Measurements from ENCODE around the gene IFRD2.
"Not testable (repeated sequence)": the region's sequence is repeated elsewhere in the genome, so short reads cannot be mapped to it uniquely, and the experiment has no call there.

The IFRD2 gene

GRCh38 chr3:50246517-50246954, 45.7 kb downstream of the IFRD2 start:
- peak; percentile 75 for DNase-seq

GRCh38 chr3:50245831-50246516, 46.3 kb downstream of the IFRD2 start:
- peak; percentile 75 for DNase-seq

- no peak for DNase-seq
These were observed 46.9 kb downstream of the IFRD2 start for GRCh38 chr3:50245251-50245745.

- not testable (repeated sequence) for DNase-seq
These were observed 47.4 kb downstream of the IFRD2 start for GRCh38 chr3:50244813-50245212.

GRCh38 chr3:50243543-50243895, 48.7 kb downstream of the IFRD2 start:
- no peak for DNase-seq

GRCh38 chr3:50242851-50243542, 49.2 kb downstream of the IFRD2 start:
- no peak for DNase-seq

GRCh38 chr3:50242381-50242770, 49.9 kb downstream of the IFRD2 start:
- DNase-seq: no peak

GRCh38 chr3:50241713-50242380, 50.4 kb downstream of the IFRD2 start:
- no peak for DNase-seq

GRCh38 chr3:50241163-50241562, 51.1 kb downstream of the IFRD2 start:
- DNase-seq: no peak

GRCh38 chr3:50239649-50240048, 52.6 kb downstream of the IFRD2 start:
- DNase-seq: no peak

GRCh38 chr3:50238549-50239026, 53.6 kb downstream of the IFRD2 start:
- no peak for DNase-seq

- DNase-seq: peak; percentile 44
These were observed 54.3 kb downstream of the IFRD2 start for GRCh38 chr3:50237754-50238548.
